Left ventricle myocardium inferior (tissue), 1 donor: ENCODE data around the gene HS3ST4. TPM values are rescaled to one million over a fixed set of nuclear protein-coding genes. Genes with fewer than 3 reads are reported as not detected.

Experiments
- DNase-seq: peaks from one replicate; pipeline ENCODE4 v3.0.0-alpha.2; 2020
- H3K27ac ChIP-seq: fragments of 200-600 bp; replicated peaks from 2 replicates; pipeline ENCODE4 v1.8.0; 2021
- H3K27me3 ChIP-seq: fragments of 200-600 bp; 2 replicates; pipeline ENCODE4 v1.8.0; 2021; ENCODE audit warnings: low read depth
- H3K36me3 ChIP-seq: fragments of 200-600 bp; 2 replicates; pipeline ENCODE4 v1.8.0; 2021
- H3K4me1 ChIP-seq: fragments of 200-600 bp; 2 replicates; pipeline ENCODE4 v1.8.0; 2021
- H3K4me3 ChIP-seq: fragments of 200-600 bp; 2 replicates; pipeline ENCODE4 v1.8.0; 2021; ENCODE audit warnings: mild to moderate bottlenecking, moderate library complexity
- H3K9me3 ChIP-seq: fragments of 200-600 bp; replicated peaks from 2 replicates; pipeline ENCODE4 v1.8.0; 2021
- intact Hi-C: fragments of 100-400 bp; cut with micrococcal nuclease; formaldehyde crosslinking; loops from one replicate; pipeline ENCODE4 v1.11.0; 2022
- total RNA-seq: library from RNA; stranded (reverse); fragmentation: NEBNext Ultra II Directional; extraction: Animal tissue kit (Norgen Biotek cat#: 25700); gene quantifications from one replicate; pipeline ENCODE4 v1.2.1, GENCODE V29; 2021
- TF ChIP-seq, protein P1 (sequence below): fragments of 200-600 bp; IDR thresholded peaks from 2 replicates; pipeline ENCODE4 v1.8.0; 2021; ENCODE audit warnings: antibody characterized with exemption, mild to moderate bottlenecking, borderline replicate concordance
- donor health status: DM: no; HTN: yes; CAD: no; lungs with severe emphysema.

The HS3ST4 gene
- total RNA-seq, 1 donor from 2014 or later: not detected

GRCh38 chr16:26161461-26162180 is 469.9 kb downstream of the HS3ST4 start:
- Histone ChIP-seq H3K27me3 (no peaks in the 10 kb centered on the region), H3K27ac (no peak overlapping the region), H3K36me3 (no peaks in the 10 kb centered on the region), H3K4me3 (no peak overlapping the region), H3K9me3 (no peaks in the 10 kb centered on the region), H3K4me1 (no peaks in the 10 kb centered on the region)
- intact Hi-C loops: no loop called here
- TF ChIP-seq, protein P1, sequence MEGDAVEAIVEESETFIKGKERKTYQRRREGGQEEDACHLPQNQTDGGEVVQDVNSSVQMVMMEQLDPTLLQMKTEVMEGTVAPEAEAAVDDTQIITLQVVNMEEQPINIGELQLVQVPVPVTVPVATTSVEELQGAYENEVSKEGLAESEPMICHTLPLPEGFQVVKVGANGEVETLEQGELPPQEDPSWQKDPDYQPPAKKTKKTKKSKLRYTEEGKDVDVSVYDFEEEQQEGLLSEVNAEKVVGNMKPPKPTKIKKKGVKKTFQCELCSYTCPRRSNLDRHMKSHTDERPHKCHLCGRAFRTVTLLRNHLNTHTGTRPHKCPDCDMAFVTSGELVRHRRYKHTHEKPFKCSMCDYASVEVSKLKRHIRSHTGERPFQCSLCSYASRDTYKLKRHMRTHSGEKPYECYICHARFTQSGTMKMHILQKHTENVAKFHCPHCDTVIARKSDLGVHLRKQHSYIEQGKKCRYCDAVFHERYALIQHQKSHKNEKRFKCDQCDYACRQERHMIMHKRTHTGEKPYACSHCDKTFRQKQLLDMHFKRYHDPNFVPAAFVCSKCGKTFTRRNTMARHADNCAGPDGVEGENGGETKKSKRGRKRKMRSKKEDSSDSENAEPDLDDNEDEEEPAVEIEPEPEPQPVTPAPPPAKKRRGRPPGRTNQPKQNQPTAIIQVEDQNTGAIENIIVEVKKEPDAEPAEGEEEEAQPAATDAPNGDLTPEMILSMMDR: no peak
- no peak for DNase-seq

DNA sequence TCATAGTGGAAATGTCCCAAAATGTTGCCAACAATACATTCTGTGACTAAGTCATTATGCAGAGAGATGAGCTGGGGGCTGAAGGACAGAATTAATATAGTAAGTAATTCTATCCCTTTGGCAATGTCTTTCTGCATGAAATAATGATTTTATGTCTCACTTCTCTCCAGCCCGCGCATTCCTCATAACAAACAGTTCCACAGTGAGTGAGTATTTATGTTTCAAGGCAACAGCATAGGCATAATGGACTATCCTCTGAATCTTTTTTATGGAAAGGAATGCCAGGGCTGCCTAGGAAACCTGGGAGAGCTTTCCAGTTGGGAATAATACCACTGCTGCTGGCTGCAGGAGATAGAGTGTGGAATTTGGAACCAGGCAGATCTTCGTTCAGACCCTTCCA is 477.7 kb downstream of the HS3ST4 start:
- TF ChIP-seq, protein P1: no peak
- Histone ChIP-seq H3K4me3 (no peak overlapping the region), H3K36me3 (no peaks in the 10 kb centered on the region), H3K27me3 (no peaks in the 10 kb centered on the region), H3K27ac (no peak overlapping the region), H3K4me1 (no peaks in the 10 kb centered on the region), H3K9me3 (no peaks in the 10 kb centered on the region)
- no peak for DNase-seq
- intact Hi-C loops: no loop called here

DNA sequence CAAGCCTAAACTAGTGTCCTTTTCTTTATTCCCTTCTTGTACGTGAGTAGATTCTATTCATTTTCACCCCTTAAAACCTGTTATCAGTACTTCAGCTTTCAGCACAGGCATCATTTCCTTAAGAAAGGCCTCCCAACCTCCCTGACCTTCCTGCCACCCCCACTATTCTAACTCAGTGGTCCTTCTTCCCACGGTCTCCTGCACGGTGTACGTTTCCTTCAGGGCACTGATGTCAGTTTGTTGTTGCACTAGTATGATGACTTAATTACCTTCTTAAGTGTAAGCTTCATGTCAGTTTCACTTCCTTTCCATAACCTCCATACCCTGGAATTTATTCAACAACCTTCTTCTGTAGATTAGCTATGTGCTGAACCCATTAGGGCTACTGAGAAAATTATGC is 484.2 kb downstream of the HS3ST4 start:
- no peak for DNase-seq
- TF ChIP-seq, protein P1: no peak
- H3K4me3 ChIP-seq: no peak overlapping the region
- H3K36me3 ChIP-seq: no peaks in the 10 kb centered on the region
- intact Hi-C loops: no loop called here
- no peak overlapping the region for H3K27ac ChIP-seq
- no peaks in the 10 kb centered on the region for H3K27me3 ChIP-seq
- no peaks in the 10 kb centered on the region for H3K4me1 ChIP-seq
- H3K9me3 ChIP-seq: peaks cover 26% of the 10 kb centered on the region

DNA sequence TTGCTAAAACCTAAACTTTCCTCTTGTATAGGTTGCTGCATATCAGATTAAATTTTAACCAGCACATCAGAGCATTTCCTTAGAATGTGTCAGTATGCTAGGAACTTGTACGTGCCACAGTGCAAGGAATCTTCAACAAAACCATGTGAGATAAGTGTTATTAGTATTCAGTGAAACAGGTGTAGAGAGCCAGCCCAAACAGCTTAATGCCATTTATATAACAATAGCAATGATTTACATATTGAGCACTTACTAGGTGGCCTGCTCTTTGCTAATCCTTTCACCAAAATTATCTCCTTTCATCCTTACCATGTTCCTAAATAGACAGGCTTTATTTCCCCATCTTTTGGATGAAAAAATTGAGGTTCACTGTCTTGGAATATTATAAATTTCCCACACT is 485.7 kb downstream of the HS3ST4 start:
- Histone ChIP-seq H3K9me3 (peaks cover 31% of the 10 kb centered on the region), H3K36me3 (no peaks in the 10 kb centered on the region), H3K27me3 (no peaks in the 10 kb centered on the region), H3K4me3 (no peak overlapping the region), H3K27ac (no peak overlapping the region), H3K4me1 (no peaks in the 10 kb centered on the region)
- intact Hi-C loops: no loop called here
- no peak for DNase-seq
- TF ChIP-seq, protein P1: no peak

- no peak overlapping the region for H3K4me3 ChIP-seq
- no peaks in the 10 kb centered on the region for H3K4me1 ChIP-seq
- intact Hi-C loops: no loop called here
- DNase-seq: no peak
- no peaks in the 10 kb centered on the region for H3K27me3 ChIP-seq
- no peak overlapping the region for H3K27ac ChIP-seq
- TF ChIP-seq, protein P1: no peak
- H3K36me3 ChIP-seq: no peaks in the 10 kb centered on the region
- peaks cover 31% of the 10 kb centered on the region for H3K9me3 ChIP-seq
Measured at GRCh38 chr16:26178298-26178697, 486.5 kb downstream of the HS3ST4 start.
